ENCODE data around the gene RFNG.

Gene RFNG

GRCh38 chr17:82077617-82078358 is 26.2 kb upstream of the RFNG start:
- no peak for DNase-seq

- no peak for DNase-seq
Observed at GRCh38 chr17:82076785-82077591, 25.4 kb upstream of the RFNG start.

- DNase-seq, result no peak
Observed at GRCh38 chr17:82076018-82076784, 24.6 kb upstream of the RFNG start.

- no peak for DNase-seq
Observed at GRCh38 chr17:82073446-82073845, 21.8 kb upstream of the RFNG start.

- no peak for DNase-seq
Observed at GRCh38 chr17:82072827-82073226, 21.2 kb upstream of the RFNG start.

GRCh38 chr17:82070611-82071010 is 19.0 kb upstream of the RFNG start:
- DNase-seq, result no peak

- peak; percentile 68 to 72 for DNase-seq
Observed at GRCh38 chr17:82065638-82066303, 14.2 kb upstream of the RFNG start, which contains the start of gene DUS1L. DUS1L (minus strand) TSS chr17:82065804; CDS start chr17:82065059, 745 bp downstream.

GRCh38 chr17:82065193-82065637 is 13.6 kb upstream of the RFNG start:
- peak; percentile 45 to 48 for DNase-seq

GRCh38 chr17:82064433-82065192 is 13.0 kb upstream of the RFNG start:
- no peak for DNase-seq

GRCh38 chr17:82063424-82064415 is 12.1 kb upstream of the RFNG start:
- DNase-seq, result no peak

GRCh38 chr17:82062984-82063368 is 11.4 kb upstream of the RFNG start:
- DNase-seq, result no peak

GRCh38 chr17:82062076-82062983 is 10.7 kb upstream of the RFNG start:
- no peak for DNase-seq

- no peak for DNase-seq
Observed at GRCh38 chr17:82061047-82061925, 9.7 kb upstream of the RFNG start.

- DNase-seq, result no peak
Observed at GRCh38 chr17:82060614-82061013, 9.0 kb upstream of the RFNG start.

- DNase-seq, result no peak
Observed at GRCh38 chr17:82060001-82060380, 8.4 kb upstream of the RFNG start.

GRCh38 chr17:82059272-82060000 is 7.8 kb upstream of the RFNG start:
- no peak for DNase-seq

GRCh38 chr17:82058855-82059249 is 7.2 kb upstream of the RFNG start:
- no peak for DNase-seq
